Activated gamma-delta T cell treated with Interleukin-2 at 50 U/mL for 16 hours (primary cell): Measurements from ENCODE around the gene CD93.

Experiments
- DNase-seq: peaks from one replicate; pipeline ENCODE4 v3.0.0-alpha.2; 2020

Gene CD93

DNA sequence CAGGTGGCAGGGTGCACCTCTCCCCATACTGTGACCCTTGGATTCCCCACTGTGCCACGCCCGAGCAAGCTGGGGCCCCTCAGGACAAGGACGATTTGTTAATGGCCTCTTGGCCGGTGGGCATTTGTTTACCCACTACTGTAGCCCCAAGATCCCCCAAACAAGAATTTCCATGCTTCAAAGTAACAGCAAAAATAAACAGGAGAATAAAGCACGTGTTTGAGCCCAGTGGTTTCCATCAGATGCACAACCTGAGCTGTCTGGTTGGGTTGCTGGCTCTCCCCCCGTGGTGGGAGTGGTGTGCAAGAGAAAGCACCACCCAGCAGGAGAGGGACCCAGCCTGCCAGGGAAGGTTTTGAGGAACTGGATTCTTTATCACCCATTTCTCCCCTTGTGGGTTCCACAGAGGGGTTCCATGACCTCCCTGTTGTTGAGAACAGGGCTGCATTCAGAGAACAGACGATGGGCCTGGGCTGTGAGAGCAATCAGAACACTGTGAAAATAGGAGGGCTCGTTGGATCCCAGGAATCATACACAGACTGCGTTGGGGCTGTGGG is 4.8 kb downstream of the CD93 start:
- DNase-seq: no peak

DNA sequence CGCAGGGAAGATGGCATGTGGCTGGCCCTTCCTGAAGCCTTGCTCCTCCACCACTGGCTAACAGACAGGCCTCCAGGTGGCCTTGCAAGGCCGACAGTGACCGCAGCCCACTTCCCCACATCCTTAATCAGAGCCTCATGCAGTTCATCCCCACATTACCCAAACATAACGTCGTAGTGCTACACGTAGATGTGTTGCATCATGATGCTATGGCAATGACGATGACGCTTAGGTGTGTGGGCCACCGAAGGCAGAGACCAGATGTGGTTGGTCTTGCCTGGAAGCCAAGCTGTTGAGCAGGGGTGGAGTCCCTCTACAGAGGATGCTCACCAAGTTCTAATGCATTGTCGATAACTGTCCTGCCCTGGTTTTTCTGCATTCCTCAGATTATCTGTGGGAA is 5.6 kb downstream of the CD93 start:
- no peak for DNase-seq

DNA sequence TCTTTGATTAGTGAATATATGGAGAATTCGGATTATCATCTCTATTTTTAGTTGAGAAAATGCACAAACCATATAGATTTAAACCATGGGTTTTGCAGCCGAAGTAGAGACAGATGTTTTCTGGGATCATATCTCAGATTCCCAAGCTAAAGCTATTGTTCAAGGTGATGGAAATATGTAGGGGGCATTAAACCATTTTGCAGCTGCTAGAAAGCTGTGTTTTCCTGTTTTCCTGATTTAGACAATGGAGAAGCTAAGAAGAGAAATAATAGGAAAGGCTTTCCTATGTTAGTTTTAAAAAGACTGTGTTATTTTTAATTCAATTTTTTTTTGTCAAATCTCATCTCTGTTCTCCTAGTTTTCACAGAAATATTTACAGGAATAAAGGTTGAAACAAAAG is 6.2 kb downstream of the CD93 start:
- DNase-seq: no peak

DNA sequence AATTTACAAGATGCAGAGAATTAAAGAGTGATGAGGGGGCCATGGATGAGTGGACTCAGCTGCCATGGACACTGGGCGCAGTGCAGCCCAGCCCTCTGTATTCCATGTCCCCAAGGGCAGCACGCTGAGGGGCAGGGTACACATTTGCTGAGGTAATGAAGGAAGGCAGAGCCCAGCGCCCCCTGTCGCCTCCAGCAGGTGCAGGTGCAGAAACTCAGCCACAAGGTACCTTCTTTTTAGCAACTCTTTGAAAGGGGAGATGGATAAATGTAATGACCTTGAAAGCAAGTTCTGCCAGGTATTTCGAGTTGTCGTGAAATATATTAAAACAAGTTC is 7.1 kb downstream of the CD93 start:
- no peak for DNase-seq

DNA sequence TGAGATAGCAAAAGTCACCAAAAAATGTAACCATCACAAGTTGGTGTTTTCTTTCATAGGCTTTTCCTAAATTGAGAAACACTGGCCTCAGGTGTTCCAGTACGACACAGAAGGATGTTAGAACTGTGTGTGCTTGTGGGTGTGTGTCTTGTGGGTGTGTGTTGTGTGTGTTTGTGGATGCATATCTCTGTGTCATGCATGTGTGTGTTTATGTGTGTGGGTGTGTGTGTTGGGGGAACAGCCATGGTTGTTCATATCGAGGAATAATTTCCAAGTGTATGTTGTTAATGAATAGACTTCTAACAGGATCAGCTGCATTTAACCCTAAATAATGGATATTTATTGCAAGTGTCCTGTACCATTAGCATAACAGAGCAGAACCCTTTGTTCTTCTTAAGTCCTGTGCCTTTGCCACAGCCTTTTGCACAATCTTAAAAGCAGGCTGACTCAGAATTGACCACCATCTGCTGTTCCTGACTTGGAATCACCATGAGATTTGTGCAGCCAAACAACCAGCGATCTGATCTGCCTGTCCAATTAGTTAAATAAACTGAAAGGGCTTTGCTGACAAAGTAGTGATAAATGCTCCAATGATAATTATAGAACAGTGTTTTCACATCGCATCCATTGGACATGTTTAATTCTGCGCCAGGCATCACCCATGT is 7.6 kb downstream of the CD93 start:
- no peak for DNase-seq

DNA sequence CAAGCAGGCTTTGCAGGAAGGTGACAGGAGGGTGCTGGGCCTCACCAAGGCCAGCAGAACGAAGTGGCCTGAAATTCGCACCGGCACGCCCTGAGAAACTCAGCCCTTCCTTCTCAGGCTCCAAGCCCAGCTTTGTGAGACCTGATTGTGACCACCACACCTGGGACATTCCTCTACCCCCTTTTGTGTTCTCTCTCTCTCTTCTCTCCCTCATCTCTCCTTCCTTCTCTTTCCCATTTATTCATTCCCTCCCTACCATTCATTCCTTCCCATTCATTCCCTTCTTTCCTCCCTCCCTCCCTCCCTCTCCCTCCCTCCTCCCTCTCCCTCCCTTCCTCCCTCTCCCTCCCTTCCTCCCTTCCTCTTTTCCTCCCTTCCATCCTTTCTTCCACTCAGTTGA is 8.8 kb downstream of the CD93 start:
- DNase-seq: no peak

DNA sequence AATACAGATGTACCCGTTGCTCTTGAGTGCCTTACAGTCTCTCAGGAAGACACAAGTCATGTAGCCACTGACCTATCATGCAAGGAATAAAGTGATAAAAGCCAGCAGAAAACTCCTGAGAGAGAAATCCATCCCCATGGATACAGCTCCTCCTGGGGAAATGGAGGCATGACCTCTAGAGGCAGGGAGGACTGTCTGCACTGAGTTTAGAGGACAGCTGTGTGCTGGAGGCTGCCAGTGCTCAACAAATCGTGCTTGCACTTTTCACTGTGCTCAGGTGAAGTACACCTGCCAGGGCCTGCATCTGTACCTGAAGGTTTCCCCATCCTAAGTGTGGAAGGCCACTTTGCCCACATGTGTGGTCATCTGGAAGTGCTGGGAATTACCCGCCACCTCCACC is 12.1 kb downstream of the CD93 start:
- DNase-seq: no peak

DNA sequence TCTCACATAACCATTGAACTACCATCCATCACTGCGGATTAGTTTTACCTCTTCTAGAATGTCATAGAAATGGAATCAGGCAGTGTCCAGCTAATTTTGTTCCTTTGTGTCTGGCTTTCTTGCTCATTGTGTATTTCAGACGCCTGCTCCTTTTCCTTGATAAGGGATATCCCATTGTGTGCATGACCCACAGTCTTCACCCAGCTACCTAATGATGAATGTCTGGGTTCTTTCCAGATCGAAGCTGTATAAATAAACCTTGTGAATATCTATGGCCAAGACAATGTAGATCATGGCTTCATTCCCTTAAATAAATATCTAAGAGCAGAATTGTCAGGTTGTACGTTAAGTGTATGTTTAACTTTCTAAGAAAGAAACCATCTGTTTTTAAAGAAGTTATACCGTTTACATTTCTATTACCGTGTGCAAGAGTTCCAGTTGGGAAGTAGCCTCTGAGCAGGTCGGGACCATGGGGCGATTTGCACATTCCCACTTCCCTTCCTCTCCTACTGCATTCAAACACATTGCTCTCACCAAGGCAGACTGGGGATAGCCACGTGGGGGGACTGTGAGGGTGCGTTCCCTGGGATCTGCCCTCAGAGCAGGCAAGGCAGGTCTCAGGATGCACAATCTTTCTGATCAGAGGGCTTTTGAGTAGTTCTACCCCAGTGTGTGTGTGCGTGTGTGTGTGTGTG is 13.1 kb downstream of the CD93 start:
- DNase-seq: no peak

DNA sequence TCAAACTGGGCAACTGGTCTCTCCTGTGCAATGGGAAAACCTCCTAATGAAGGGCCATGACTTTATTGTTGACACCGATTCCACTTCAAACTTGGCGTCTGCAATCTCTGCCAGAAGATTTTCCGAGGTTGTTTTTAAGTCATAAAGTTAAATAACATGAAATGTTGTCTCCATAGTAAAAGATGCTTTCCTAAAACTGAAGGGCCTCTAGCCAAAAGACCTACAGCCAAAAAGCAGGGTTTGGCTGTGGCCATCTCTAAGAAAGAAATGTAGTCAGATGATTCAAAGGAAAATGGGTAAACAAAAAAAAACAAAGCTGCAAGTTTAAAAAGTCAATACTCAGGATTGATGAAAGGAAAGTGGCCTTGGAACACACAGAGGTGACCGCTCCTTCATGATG is 14.1 kb downstream of the CD93 start:
- no peak for DNase-seq

DNA sequence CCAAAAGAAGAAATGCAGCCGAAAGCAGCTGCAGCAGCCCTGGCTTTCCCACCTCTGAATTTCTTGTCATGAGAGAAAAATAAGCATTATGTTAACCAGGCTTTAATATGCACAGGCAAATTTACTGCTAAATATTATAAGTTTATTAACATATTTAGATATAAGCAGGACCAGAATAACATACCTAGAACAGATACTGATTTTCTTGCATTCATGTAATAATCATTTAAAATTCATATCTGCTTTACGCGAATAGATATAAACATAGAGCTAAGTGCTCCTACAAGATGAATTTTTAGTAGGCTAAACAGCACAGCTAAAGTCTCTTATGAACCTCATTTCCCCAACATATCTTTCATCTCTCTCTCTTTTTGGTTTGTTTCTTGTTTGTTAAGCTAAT is 14.7 kb downstream of the CD93 start:
- DNase-seq: no peak

DNA sequence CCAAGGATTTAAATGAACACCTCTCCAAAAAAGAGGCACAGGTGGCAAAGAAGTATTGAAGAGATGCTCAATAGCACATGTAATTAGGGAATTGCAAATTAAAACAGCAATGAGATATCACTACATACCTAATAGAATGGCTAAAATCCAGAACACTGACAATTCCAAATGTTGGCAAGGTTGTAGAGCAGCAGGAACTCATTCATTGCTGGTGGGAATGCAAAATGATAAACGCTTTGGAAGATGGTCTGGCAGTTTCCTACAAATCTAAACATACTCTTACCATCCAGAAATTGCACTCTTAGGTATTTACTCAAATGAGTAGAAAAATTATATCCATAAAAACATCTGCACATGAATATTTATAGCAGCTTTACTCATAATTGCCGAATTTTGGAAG is 17.0 kb downstream of the CD93 start:
- no peak for DNase-seq

DNA sequence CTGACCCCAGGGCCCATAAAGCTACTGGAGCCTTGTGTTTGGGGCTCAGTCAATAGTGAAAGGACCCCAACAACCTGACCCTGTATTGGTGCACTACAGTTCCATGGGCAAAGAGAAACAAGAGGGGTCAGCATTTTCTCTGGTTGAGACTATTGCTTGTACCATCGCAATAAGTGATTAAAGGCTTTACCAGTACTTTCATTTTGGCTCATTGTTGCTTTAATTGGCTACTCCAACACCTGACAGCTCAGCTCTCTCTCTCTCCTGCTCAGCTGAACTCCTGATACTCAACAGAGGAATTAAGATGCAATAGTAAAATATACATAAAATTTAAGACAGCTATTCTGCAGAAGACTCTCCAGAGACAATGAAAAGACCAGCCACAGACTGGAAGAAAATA is 17.8 kb downstream of the CD93 start:
- no peak for DNase-seq

DNA sequence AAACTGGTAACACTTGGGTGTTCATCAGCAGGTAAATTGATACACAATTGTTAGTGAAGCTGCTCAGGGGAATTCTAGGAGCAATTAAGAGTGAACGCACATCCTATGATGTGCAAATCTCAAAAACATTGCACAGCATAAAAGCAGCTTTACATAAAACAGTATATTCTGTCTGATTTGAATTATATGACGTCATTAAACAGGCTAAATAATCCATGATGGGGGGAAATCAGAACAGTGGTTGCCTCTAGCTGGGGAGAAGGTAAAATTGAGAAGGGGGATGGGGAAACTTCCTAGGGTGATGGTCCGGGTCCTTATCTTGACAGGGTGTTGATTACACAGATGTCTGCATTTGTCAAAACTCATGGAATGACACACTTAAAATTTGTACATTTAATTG is 19.4 kb downstream of the CD93 start:
- no peak for DNase-seq

DNA sequence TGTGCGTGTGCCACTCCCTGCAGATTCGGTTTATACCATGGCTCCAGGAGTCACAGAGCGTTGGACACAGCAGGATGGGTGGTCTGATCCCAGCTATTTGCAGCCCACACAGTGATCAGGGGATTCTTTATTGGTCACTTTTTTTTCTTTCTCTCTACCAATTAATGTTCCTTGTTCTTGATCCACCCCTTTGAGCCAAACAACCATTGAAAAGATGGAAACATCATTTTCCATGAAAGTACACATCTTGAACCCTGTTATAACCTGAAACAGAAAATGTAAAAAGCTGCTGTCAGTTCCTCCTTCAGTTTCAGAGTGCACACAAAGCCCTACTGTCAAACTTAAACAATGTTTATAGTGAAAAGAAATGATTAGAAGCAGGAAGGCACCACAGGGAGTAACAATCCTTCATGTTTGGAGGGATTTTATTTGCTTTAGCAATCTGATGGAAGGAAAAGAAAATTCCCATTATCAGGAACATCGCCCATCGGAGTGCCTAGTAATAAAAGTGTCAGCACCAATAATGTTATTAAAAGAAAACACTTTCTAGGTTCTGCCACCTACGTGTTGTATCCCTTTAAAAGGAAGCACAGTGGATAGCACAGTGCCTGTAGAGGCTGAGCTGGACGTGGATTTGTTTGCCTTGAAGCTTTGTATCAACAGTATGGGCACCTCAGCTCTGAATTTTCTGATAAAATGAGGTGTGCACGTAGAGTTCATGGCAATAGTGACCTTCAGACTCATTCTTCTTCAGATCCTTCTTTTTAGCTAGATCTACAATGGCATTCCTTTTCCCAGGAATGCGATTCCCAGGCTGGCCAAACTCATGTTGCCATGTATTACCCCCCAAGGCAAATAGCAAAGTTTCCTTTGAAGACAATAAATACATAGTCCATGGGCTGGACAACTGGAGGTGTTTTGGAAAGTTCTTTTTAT is 20.6 kb downstream of the CD93 start:
- no peak for DNase-seq

DNA sequence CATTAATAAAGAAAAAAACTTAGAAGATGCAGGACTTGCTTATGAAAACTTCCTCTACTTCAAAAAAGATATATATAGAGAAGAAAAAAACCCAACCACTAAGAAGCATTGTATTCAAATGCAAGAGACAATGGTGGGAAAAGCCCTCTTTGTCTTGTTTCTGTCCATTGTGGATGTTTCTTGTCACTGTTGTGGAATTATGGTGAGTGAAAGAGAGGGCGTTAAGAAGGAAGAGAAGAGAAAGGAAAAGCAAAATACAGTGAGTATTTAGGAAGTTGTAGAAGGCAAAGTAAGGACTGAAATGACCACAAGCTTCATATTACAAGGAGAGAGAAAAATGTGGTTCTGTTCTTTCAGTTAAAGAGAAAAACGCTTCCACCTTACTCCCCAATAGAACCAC is 22.5 kb downstream of the CD93 start:
- DNase-seq: no peak

DNA sequence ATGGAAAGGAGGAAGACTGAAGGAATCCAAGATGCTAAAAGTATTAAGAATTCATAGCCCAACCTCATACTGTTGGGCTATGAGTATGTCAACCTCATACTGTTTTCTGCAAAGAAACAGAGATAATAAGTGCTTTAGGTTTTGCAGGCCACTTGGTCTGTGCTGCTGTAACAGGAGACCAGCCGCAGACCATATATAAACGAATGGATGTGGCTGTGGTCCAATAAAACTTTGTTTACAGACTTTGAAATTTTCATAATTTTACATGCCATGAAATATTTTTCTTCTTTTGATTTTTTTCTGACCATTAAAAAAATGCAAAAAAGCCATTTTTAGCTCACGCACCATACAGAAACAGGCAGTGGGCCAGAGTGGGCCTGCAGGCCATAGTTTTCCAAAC is 23.0 kb downstream of the CD93 start:
- no peak for DNase-seq

DNA sequence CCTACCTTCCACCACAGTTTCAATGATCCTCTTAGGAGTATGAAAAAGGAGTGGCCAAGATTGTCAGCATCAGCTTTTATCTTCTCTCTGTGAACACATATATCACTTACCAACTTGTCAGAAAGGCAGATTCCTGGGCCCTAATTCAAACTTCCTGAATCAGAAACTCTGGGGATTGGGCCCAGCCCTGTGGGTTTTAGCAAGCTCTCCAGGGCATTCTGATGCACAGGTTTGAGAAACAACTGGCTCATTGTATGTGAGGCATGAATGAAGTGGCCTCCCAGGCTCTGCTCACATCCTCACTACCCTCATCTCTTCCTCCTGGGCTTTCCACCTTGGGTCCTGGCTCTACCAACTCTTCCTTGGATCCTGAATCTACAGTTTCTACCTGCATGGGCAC is 23.5 kb downstream of the CD93 start:
- DNase-seq: no peak

DNA sequence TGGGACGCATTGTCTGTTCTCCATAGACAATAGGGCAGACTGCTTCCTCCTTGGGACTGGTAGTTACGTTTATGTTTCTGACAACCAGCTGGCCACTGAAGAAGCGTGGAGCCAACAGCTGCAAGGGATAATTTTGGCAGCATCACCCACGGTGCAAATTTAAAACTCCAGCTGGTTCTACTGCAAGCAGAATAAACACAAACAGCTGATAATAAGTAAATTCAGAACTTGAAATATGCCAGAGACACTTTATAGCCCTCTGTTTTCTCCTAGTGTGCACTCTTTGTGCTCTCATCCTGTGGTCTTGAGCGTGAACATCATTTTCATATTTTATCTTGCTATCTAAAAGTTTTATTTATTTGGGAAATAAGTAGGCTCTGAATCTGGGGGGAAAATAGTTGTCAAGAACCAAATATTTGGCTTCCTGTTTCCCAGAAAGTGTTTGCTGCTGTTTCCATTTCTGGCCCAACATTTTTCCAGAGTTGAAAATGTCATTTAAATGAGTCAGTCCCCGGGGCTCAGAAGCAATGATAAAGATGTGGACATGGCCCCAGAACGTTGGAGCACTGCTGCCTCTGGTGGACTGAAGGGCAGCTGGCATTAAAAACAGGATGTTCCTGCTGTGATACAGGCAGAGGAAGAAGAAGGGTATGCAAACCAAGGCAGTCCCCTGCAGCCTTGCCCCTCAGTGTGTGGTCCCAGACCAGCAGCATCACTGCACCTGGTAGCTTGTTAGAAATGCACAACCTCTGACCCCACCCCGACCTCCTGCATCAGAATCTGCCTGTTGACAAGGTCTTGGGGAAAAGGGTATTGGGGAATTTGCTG is 24.2 kb downstream of the CD93 start:
- no peak for DNase-seq

DNA sequence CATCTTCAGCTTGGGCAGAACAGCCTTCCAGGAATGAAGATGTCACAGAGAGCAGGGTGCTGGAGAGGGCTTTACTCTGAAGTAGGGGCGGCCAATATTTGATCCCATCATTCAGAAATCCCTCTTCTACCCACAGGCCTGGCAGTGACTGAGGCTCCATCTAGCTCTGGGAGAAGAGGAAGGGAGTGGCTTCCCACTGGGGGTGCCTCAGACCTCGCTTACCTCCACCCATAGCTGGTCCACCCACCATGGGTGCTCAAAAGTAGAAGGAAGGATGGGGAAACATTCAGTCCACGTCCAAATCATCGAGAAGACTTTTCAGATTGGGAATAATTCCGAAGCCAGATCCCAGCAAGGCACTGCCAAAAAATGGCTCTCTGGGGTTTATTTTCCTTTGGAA is 24.9 kb downstream of the CD93 start:
- no peak for DNase-seq

DNA sequence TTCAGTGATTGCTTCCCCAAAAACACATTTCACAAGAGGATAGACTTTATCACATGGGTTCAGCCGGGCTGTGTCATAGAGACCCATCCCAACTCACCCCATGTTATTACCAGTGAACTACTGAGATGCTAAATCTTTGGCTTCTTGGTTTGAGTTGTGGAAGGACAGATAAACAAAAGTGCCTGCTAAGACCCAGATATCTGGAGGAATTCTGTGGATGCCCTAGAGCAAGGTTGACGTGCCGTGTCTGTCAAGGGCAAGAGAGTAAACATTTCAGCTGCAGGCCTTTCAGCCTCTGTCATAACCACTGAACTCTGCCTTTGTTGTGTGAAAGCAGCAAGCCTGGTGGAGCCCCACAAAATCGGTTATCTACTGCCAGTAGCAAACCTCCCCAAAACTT is 25.5 kb downstream of the CD93 start:
- no peak for DNase-seq

DNA sequence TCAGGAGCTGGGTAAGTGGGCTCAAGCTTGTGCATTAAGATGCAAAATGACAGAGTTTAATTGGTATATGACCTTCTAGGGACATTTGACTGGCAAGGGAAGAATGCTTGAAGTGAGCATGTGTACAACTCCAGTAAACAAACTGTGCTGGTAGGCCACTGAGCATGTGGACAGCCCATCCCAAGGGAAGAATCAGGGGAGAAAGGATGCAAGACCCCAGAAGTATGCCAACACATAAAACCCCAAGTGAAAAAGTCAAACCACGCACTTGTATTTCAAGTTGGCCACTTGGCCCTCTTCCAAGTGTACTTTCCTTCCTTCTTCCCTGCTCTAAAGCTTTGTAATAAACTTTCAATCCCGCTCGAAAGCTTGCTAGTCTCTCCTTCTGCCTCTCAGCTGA is 26.3 kb downstream of the CD93 start:
- DNase-seq: no peak

DNA sequence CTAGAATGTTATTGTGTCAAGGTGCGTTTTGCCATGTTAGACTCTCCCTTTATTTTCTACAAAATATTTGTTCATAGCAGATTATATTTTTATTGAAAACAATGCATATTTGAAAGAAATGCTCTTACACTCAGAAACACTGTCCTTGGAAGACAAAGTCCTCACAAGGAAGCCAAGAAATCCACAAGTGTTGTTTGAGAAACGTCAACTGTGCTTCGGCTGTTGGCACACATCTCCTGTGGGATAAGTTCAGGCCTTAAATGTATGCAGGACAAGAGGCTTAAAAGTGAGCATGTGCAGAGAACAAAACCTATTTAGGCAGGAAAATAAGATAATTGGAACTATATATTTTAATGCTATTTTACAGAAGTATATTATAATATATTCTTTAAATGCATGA is 27.1 kb downstream of the CD93 start:
- DNase-seq: no peak

DNA sequence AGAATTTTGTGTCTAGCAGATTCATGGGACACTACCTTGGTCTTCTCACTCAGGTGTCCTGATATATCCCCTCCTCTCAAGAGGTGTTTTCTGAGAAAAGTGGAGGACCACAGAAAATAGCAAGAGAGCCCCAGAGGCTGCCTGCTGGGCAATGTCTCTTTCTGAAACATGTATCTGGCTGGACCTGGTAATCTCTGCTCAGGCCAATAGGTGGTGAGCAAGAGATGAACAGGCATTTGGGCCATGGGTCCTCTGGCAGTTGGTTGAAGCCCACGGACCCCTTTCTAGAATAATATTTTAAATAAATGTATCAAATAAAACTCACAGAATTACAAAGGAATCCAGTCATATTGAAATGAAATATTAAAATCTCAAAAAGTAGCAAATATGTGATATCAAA is 27.9 kb downstream of the CD93 start:
- DNase-seq: no peak
